GM12878 (cell line): Measurements from ENCODE around the gene RCAN2. TPM values are rescaled to one million over a fixed set of nuclear protein-coding genes. Genes with fewer than 3 reads are reported as not detected.

ENCODE experiments used
- ATAC-seq: fragments of 200-7000 bp; cut with Tn5 transposase; 3 replicates; pipeline ENCODE4 v1.9.1; 2020; ENCODE audit warnings: mild to moderate bottlenecking, moderate library complexity
- BruUV-seq: library from RNA; stranded (reverse); fragments of 400-500 nt; replicated peaks from 2 replicates; lab custom pipeline; 2021; lab: Mats Ljungman, UMichigan
- CTCF ChIA-PET: fragments of 300-600 bp; sonication (Branson Sonifier 250); formaldehyde crosslinking; extraction: SDS; loops from one replicate; lab custom pipeline; 2021; ENCODE audit warnings: inconsistent platforms; lab: Yijun Ruan, JAX
- POLR2A ChIA-PET: fragments of 350-600 bp; formaldehyde crosslinking; extraction: SDS; loops from one replicate; lab custom pipeline; 2021; ENCODE audit warnings: inconsistent platforms; lab: Charles Lee
- RAD21 ChIA-PET: fragments of 300-600 bp; sonication (Branson Sonifier 250); formaldehyde crosslinking; loops from one replicate; lab custom pipeline; 2023; ENCODE audit warnings: antibody characterized with exemption; ENCODE audit not compliant: unreplicated experiment; lab: Charles Lee
- SMC1A ChIA-PET: fragments of 300-600 bp; sonication (Branson Sonifier 250); formaldehyde crosslinking; loops from one replicate; lab custom pipeline; 2023; ENCODE audit not compliant: unreplicated experiment, uncharacterized antibody; lab: Charles Lee
- DNase-seq: peaks from one replicate; pipeline ENCODE4 v3.0.0-alpha.2; 2011; ENCODE audit warnings: low read depth, low spot score
- FAIRE-seq: peaks from 3 replicates; lab custom pipeline; 2011; peaks lifted over from hg19 to GRCh38; lab: Jason Lieb, UNC
- H2AFZ ChIP-seq: 2 replicates; pipeline ENCODE4 v1.6.0; 2011; ENCODE audit warnings: low read depth, low read length, control low read depth; ENCODE audit not compliant: control insufficient read depth
- H3K27ac ChIP-seq: 2 replicates; pipeline ENCODE4 v1.5.1; 2011; ENCODE audit warnings: control low read depth; ENCODE audit not compliant: control insufficient read depth, insufficient read depth
- H3K27me3 ChIP-seq, 2 experiments: replicated peaks in 1 of 2; 2 replicates each; pipeline versions ENCODE4 v1.6.0 to v1.6.1; 2011; ENCODE audit warnings: low read length in 1 of 2; ENCODE audit not compliant: control insufficient read depth in 2 of 2, insufficient read depth in 2 of 2
- H3K36me3 ChIP-seq, 2 experiments: 2 replicates each; pipeline ENCODE4 v1.5.1; 2011; ENCODE audit warnings: low read length in 1 of 2; ENCODE audit not compliant: control insufficient read depth in 2 of 2, insufficient read depth in 2 of 2
- H3K4me1 ChIP-seq: 2 replicates; pipeline ENCODE4 v1.6.1; 2011; ENCODE audit warnings: mild to moderate bottlenecking, low read length, moderate library complexity, mixed read lengths; ENCODE audit not compliant: control insufficient read depth, insufficient read depth
- H3K4me2 ChIP-seq: 2 replicates; pipeline ENCODE4 v1.6.0; 2011; ENCODE audit warnings: control low read depth; ENCODE audit not compliant: control insufficient read depth, insufficient read depth
- H3K4me3 ChIP-seq: fragments of 200-600 bp; sonication (generic); 2 replicates; pipeline ENCODE4 v1.5.1; 2016
- H3K79me2 ChIP-seq: 2 replicates; pipeline ENCODE4 v1.6.0; 2011; ENCODE audit warnings: low read length; ENCODE audit not compliant: control insufficient read depth, insufficient read depth
- H3K9ac ChIP-seq: 2 replicates; pipeline ENCODE4 v1.8.0; 2011; ENCODE audit warnings: low read length, control low read depth, mixed read lengths; ENCODE audit not compliant: control insufficient read depth, insufficient read depth
- H3K9me3 ChIP-seq: replicated peaks from 3 replicates; pipeline ENCODE4 v1.5.1; 2011; ENCODE audit warnings: mild to moderate bottlenecking, low read length; ENCODE audit not compliant: control insufficient read depth, insufficient read depth
- H4K20me1 ChIP-seq: 2 replicates; pipeline ENCODE4 v1.6.0; 2011; ENCODE audit not compliant: control insufficient read depth, insufficient read depth
- CEBPB ChIP-seq, 2 experiments: fragments of 150-350 bp in 1 of 2; IDR thresholded peaks; 2 replicates each; pipeline ENCODE4 v1.6.1; 2012 to 2014; ENCODE audit warnings: low read depth in 2 of 2, low read length in 2 of 2, borderline replicate concordance in 1 of 2, inconsistent platforms in 1 of 2
- CHD1 ChIP-seq: IDR thresholded peaks from 2 replicates; pipeline ENCODE4 v1.6.1; 2012; ENCODE audit warnings: low read depth, low read length, improper control_type of control experiment
- CHD2 ChIP-seq: IDR thresholded peaks from 2 replicates; pipeline ENCODE4 v1.6.1; 2011; ENCODE audit warnings: low read depth, low read length, improper control_type of control experiment, borderline replicate concordance
- CHD4 ChIP-seq: fragments of 200-600 bp; sonication (generic); IDR thresholded peaks from 2 replicates; pipeline ENCODE4 v1.6.1; 2016; ENCODE audit warnings: mild to moderate bottlenecking
- IKZF2 ChIP-seq, 2 experiments: fragments of 450-650 bp; IDR thresholded peaks; 2 replicates each; pipeline ENCODE4 v1.6.1; 2017; ENCODE audit warnings: mild to moderate bottlenecking in 2 of 2, moderate library complexity in 2 of 2
- KLF5 ChIP-seq: fragments of 450-650 bp; IDR thresholded peaks from 2 replicates; pipeline ENCODE4 v1.6.1; 2014; ENCODE audit warnings: mild to moderate bottlenecking; ENCODE audit not compliant: partially characterized antibody
- MYB ChIP-seq: fragments of 150-350 bp; IDR thresholded peaks from 2 replicates; pipeline ENCODE4 v1.6.1; 2014; ENCODE audit warnings: mild to moderate bottlenecking, low read depth, low read length, borderline replicate concordance
- SMAD5 ChIP-seq: IDR thresholded peaks from 2 replicates; pipeline ENCODE4 v1.6.1; 2016; ENCODE audit warnings: antibody characterized with exemption, low read depth
- USF2 ChIP-seq: IDR thresholded peaks from 2 replicates; pipeline ENCODE4 v1.6.1; 2011; ENCODE audit warnings: low read depth, low read length, improper control_type of control experiment, borderline replicate concordance
- ZNF274 ChIP-seq: IDR thresholded peaks from one replicate; pipeline ENCODE4 v1.8.0; 2011; ENCODE audit not compliant: insufficient read length, insufficient read depth
- ZNF592 ChIP-seq: fragments of 450-650 bp; IDR thresholded peaks from 2 replicates; pipeline ENCODE4 v1.6.1; 2017; ENCODE audit warnings: mild to moderate bottlenecking, moderate library complexity
- in situ Hi-C: fragments of 300-500 bp; cut with MboI; formaldehyde crosslinking; loops from 9 replicates; pipeline ENCODE4 v1.14.3; 2018; ENCODE audit warnings: mixed read lengths
- intact Hi-C: fragments of 100-400 bp; cut with micrococcal nuclease; formaldehyde crosslinking; loops from one replicate; pipeline ENCODE4 v1.14.2; 2022; ENCODE audit not compliant: unreplicated experiment
- polyA plus RNA-seq, 11 experiments: library from polyadenylated mRNA; depleted of rRNA in 4 of 11; unstranded in 6 of 11; stranded (reverse) in 5 of 11; fragments of >200 nt; fragmentation: Nextera tagmentation in 4 of 11; fragmentation: Illumina TruSeq in 1 of 11; extraction: Ambion mirVana in 4 of 11; extraction: Trizol in 1 of 11; gene quantifications; 1 replicate in 1 of 11; 2 replicates in 10 of 11; pipeline versions ENCODE4 v1.2.1 to v1.2.3, GENCODE V29; 2011 to 2016; ENCODE audit warnings: inconsistent platforms in 2 of 11, missing spikeins in 2 of 11, low read depth in 1 of 11
- total RNA-seq, 4 experiments: library from RNA; depleted of rRNA in 3 of 4; stranded (reverse); fragments of >200 nt in 3 of 4; fragmentation: Illumina TruSeq in 1 of 4; extraction: Trizol in 1 of 4; gene quantifications; 2 replicates each; pipeline versions ENCODE4 v1.2.1 to v1.2.3, GENCODE V29; 2013 to 2021

RCAN2 gene
- total and polyA plus RNA-seq, 10 of the 15 experiments (the other 5 are each of a cell fraction or from before 2014, with no cell fraction given) = 0.06 TPM; not detected in 9

- no TSS peak for BruUV-seq
- in situ Hi-C loops = no loop called here
- intact Hi-C loops = no loop called here
Measured at GRCh38 chr6:46517202-46517601, 26.0 kb upstream of the RCAN2 start.

More at GRCh38 chr6:46517202-46517601, 26.0 kb upstream of the RCAN2 start:
- CTCF ChIA-PET = no interaction called here
- H3K9ac ChIP-seq = no peak overlapping the region
- H3K79me2 ChIP-seq = no peaks in the 10 kb centered on the region
- DNase-seq (no peak), FAIRE-seq (no peak), ATAC-seq (no peak)
- H3K4me2 ChIP-seq = no peak overlapping the region
- no peaks in the 10 kb centered on the region for H3K4me1 ChIP-seq
- no peak overlapping the region for H3K4me3 ChIP-seq
- RAD21 ChIA-PET = no interaction called here
- H3K9me3 ChIP-seq = no peaks in the 10 kb centered on the region
- no peak overlapping the region for H3K27ac ChIP-seq
- H3K36me3 ChIP-seq = no peaks in the 10 kb centered on the region
- no peak overlapping the region for H2AFZ ChIP-seq
- SMC1A ChIA-PET = no interaction called here
- H4K20me1 ChIP-seq = no peaks in the 10 kb centered on the region
- TF ChIP-seq ZNF592 (no peak), CHD4 (no peak), CEBPB (IDR thresholded peaks at IDR 0.05; ENCODE audit: borderline replicate concordance in 1 of 2, low read depth in 2 of 2, low read length in 2 of 2) (no peak), KLF5 (no peak), USF2 (no peak), SMAD5 (no peak), MYB (no peak), CHD2 (no peak), ZNF274 (no peak), IKZF2 (IDR thresholded peaks at IDR 0.05) (no peak), CHD1 (no peak)
- TF ChIP-seq, all 136 proteins: peak for 0
- POLR2A ChIA-PET = no interaction called here
- no peaks in the 10 kb centered on the region for H3K27me3 ChIP-seq
